Neuronal stem cell (in vitro differentiated cells): Measurements from ENCODE around the gene VEPH1.

Experiments used
- DNase-seq: peaks from one replicate; pipeline ENCODE4 v3.0.0-alpha.2; 2013; ENCODE audit warnings: low spot score
- H2AFZ ChIP-seq: one replicate; pipeline ENCODE4 v1.6.1; 2013; ENCODE audit warnings: mild to moderate bottlenecking, low read length, inconsistent platforms
- H2AK5ac ChIP-seq: 2 replicates; pipeline ENCODE4 v1.6.1; 2013; ENCODE audit warnings: low read depth, mild to moderate bottlenecking, inconsistent platforms, low read length, moderate library complexity, mixed read lengths
- H2BK120ac ChIP-seq: 2 replicates; pipeline ENCODE4 v1.6.1; 2013; ENCODE audit warnings: low read depth, mild to moderate bottlenecking, inconsistent platforms, low read length, moderate library complexity, mixed read lengths
- H2BK12ac ChIP-seq: one replicate; pipeline ENCODE4 v1.6.1; 2013; ENCODE audit warnings: low read length, inconsistent platforms
- H2BK15ac ChIP-seq: 2 replicates; pipeline ENCODE4 v1.6.1; 2013; ENCODE audit warnings: mild to moderate bottlenecking, low read length, inconsistent platforms, mixed read lengths
- H2BK5ac ChIP-seq: one replicate; pipeline ENCODE4 v1.6.1; 2013; ENCODE audit warnings: inconsistent platforms, mild to moderate bottlenecking, low read length, moderate library complexity
- H3K14ac ChIP-seq: one replicate; pipeline ENCODE4 v1.6.1; 2013; ENCODE audit warnings: low read length, inconsistent platforms
- H3K18ac ChIP-seq: 2 replicates; pipeline ENCODE4 v1.6.1; 2013; ENCODE audit warnings: low read length, inconsistent platforms
- H3K23ac ChIP-seq: 2 replicates; pipeline ENCODE4 v1.6.1; 2013; ENCODE audit warnings: low read depth, mild to moderate bottlenecking, mixed read lengths, low read length, inconsistent platforms; ENCODE audit not compliant: poor library complexity
- H3K27ac ChIP-seq: replicated peaks from 3 replicates; pipeline ENCODE4 v1.5.1; 2013; ENCODE audit warnings: low read length, inconsistent platforms
- H3K27me3 ChIP-seq, 3 experiments: 2 replicates each; pipeline ENCODE4 v1.6.1; 2013; ENCODE audit warnings: low read length in 3 of 3, mild to moderate bottlenecking in 2 of 3, inconsistent platforms in 1 of 3, low read depth in 1 of 3, mixed read lengths in 1 of 3, moderate library complexity in 1 of 3; ENCODE audit not compliant: control insufficient read depth in 3 of 3, insufficient read depth in 3 of 3
- H3K36me3 ChIP-seq, 2 donors: replicated peaks in 1 of 2; 2 replicates each; pipeline ENCODE4 v1.6.1; 2013; ENCODE audit warnings: low read length in 2 of 2; ENCODE audit not compliant: control insufficient read depth in 2 of 2, insufficient read depth in 2 of 2
- H3K4ac ChIP-seq: 2 replicates; pipeline ENCODE4 v1.6.1; 2013; ENCODE audit warnings: inconsistent platforms, mild to moderate bottlenecking, low read length, moderate library complexity
- H3K4me1 ChIP-seq, 2 donors: 1 replicate in 1 of 2; 2 replicates in 1 of 2; pipeline ENCODE4 v1.6.1; 2013; ENCODE audit warnings: low read length in 2 of 2, low read depth in 1 of 2; ENCODE audit not compliant: control insufficient read depth in 2 of 2, insufficient read depth in 1 of 2
- H3K4me2 ChIP-seq: one replicate; pipeline ENCODE4 v1.6.1; 2013; ENCODE audit warnings: mild to moderate bottlenecking, low read length, inconsistent platforms; ENCODE audit not compliant: insufficient read depth, poor library complexity, severe bottlenecking
- H3K4me3 ChIP-seq, 2 donors: 2 replicates each; pipeline ENCODE4 v1.5.1; 2013; ENCODE audit warnings: low read length in 2 of 2, mild to moderate bottlenecking in 2 of 2, inconsistent platforms in 1 of 2, moderate library complexity in 1 of 2
- H3K79me1 ChIP-seq: one replicate; pipeline ENCODE4 v1.6.1; 2013; ENCODE audit warnings: low read depth, mild to moderate bottlenecking, inconsistent platforms, low read length, moderate library complexity
- H3K9ac ChIP-seq: one replicate; pipeline ENCODE4 v1.6.1; 2013; ENCODE audit warnings: mild to moderate bottlenecking, low read depth, low read length, inconsistent platforms; ENCODE audit not compliant: poor library complexity
- H3K9me3 ChIP-seq, 2 donors: replicated peaks in 1 of 2; 2 replicates each; pipeline versions ENCODE3 to v1.6.1; 2013; ENCODE audit warnings: low read length in 2 of 2, mild to moderate bottlenecking in 2 of 2, inconsistent platforms in 1 of 2, low read depth in 1 of 2, mixed read lengths in 1 of 2, moderate library complexity in 1 of 2; ENCODE audit not compliant: control insufficient read depth in 2 of 2, insufficient read depth in 1 of 2
- H4K8ac ChIP-seq: one replicate; pipeline ENCODE4 v1.6.1; 2013; ENCODE audit warnings: low read depth, mild to moderate bottlenecking, inconsistent platforms, low read length, moderate library complexity
- H4K91ac ChIP-seq: one replicate; pipeline ENCODE4 v1.6.1; 2013; ENCODE audit warnings: low read length, low read depth, mild to moderate bottlenecking, inconsistent platforms; ENCODE audit not compliant: poor library complexity
- WGBS, 2 donors: extraction: QIAGEN DNeasy Blood & Tissue Kit; methylation state at CpG; one replicate each; pipeline ENCODE4 v1.1.7; 2013; ENCODE audit warnings: missing lambda C conversion rate in 2 of 2, mixed read lengths in 1 of 2; ENCODE audit not compliant: insufficient read length in 2 of 2, insufficient replicate concordance in 1 of 2; ENCODE audit errors: extremely low coverage in 2 of 2; 5-methylcytosine and 5-hydroxymethylcytosine counted together

VEPH1 gene

GRCh38 chr3:157405457-157405856, 97.8 kb downstream of the VEPH1 start:
- Histone ChIP-seq H3K4me2 (no peak overlapping the region), H3K4me3 (no peak overlapping the region), H3K27ac (no peak overlapping the region), H4K8ac (no peak overlapping the region), H3K14ac (no peak overlapping the region), H3K9ac (no peak overlapping the region), H4K91ac (no peak overlapping the region), H2BK120ac (no peak overlapping the region), H3K18ac (no peak overlapping the region), H3K27me3 (no peaks in the 10 kb centered on the region), H3K79me1 (no peaks in the 10 kb centered on the region), H2AK5ac (no peak overlapping the region), H3K4me1 (peaks cover 0 to 2% of the 10 kb centered on the region in 2 donors), H3K4ac (no peak overlapping the region), H3K36me3 (no peaks in the 10 kb centered on the region), H3K9me3 (no peaks in the 10 kb centered on the region), H2BK12ac (no peak overlapping the region), H2BK5ac (no peak overlapping the region), H2BK15ac (no peak overlapping the region), H2AFZ (no peak overlapping the region), H3K23ac (no peak overlapping the region)
- DNase-seq: no peak
- no CpG with 5 or more reads among the region's 2 CpGs for WGBS, 2 donors

GRCh38 chr3:157404381-157404780, 98.8 kb downstream of the VEPH1 start:
- no peak overlapping the region for H3K23ac ChIP-seq
- no peak overlapping the region for H2BK15ac ChIP-seq
- no CpG with 5 or more reads among the region's 1 CpG for WGBS, 2 donors
- H3K9me3 ChIP-seq: no peaks in the 10 kb centered on the region
- no peak overlapping the region for H3K18ac ChIP-seq
- peaks cover 0 to 2% of the 10 kb centered on the region in 2 donors for H3K4me1 ChIP-seq
- no peak overlapping the region for H2BK120ac ChIP-seq
- no peak overlapping the region for H2BK12ac ChIP-seq
- H4K91ac ChIP-seq: no peak overlapping the region
- no peak overlapping the region for H3K4ac ChIP-seq
- no peaks in the 10 kb centered on the region for H3K79me1 ChIP-seq
- no peak overlapping the region for H3K4me3 ChIP-seq
- no peak for DNase-seq
- H2AFZ ChIP-seq: no peak overlapping the region
- H4K8ac ChIP-seq: no peak overlapping the region
- no peaks in the 10 kb centered on the region for H3K36me3 ChIP-seq
- H3K14ac ChIP-seq: no peak overlapping the region
- no peak overlapping the region for H3K4me2 ChIP-seq
- no peak overlapping the region for H3K9ac ChIP-seq
- H2BK5ac ChIP-seq: no peak overlapping the region
- H2AK5ac ChIP-seq: no peak overlapping the region
- H3K27ac ChIP-seq: no peak overlapping the region
- no peaks in the 10 kb centered on the region for H3K27me3 ChIP-seq

- Histone ChIP-seq H3K27ac (no peak overlapping the region), H4K8ac (no peak overlapping the region), H3K4me2 (no peak overlapping the region), H3K4me1 (peaks cover 0 to 2% of the 10 kb centered on the region in 2 donors), H2BK15ac (no peak overlapping the region), H2AK5ac (no peak overlapping the region), H3K9ac (no peak overlapping the region), H3K9me3 (no peaks in the 10 kb centered on the region), H3K27me3 (no peaks in the 10 kb centered on the region), H3K4me3 (no peak overlapping the region), H4K91ac (no peak overlapping the region), H3K36me3 (no peaks in the 10 kb centered on the region), H2AFZ (no peak overlapping the region), H3K14ac (no peak overlapping the region), H3K23ac (no peak overlapping the region), H2BK120ac (no peak overlapping the region), H3K79me1 (no peaks in the 10 kb centered on the region), H3K4ac (no peak overlapping the region), H3K18ac (no peak overlapping the region), H2BK12ac (no peak overlapping the region), H2BK5ac (no peak overlapping the region)
- no peak for DNase-seq
- WGBS, 2 donors: no CpG with 5 or more reads among the region's 3 CpGs
Measured at GRCh38 chr3:157398598-157398997, 104.6 kb downstream of the VEPH1 start.

DNA sequence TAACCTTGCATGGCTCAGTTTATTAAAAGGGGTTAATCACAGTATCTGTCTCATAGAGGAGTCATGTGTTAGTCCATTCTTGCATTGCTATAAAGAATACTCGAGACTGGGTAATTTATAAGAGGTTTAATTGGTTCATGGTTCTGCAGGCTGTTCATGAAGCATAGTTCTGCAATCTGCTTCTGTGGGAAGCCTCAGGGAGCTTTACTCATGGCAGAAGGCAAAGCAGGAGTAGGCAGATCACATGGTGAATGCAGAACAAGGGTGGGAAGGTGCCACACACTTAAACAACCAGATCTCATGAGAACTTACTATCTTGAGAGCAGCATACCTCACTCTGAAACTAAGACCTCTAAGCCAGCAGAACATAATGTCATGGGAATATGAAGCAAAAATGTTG, 108.8 kb downstream of the VEPH1 start:
- Histone ChIP-seq H2BK12ac (no peak overlapping the region), H2BK5ac (no peak overlapping the region), H3K36me3 (no peaks in the 10 kb centered on the region), H3K9me3 (peaks cover 0 to 24% of the 10 kb centered on the region in 2 donors), H2AK5ac (no peak overlapping the region), H3K14ac (no peak overlapping the region), H3K4me1 (no peaks in the 10 kb centered on the region), H3K4me2 (no peak overlapping the region), H3K27me3 (no peaks in the 10 kb centered on the region), H3K18ac (no peak overlapping the region), H3K79me1 (no peaks in the 10 kb centered on the region), H4K8ac (no peak overlapping the region), H2BK120ac (no peak overlapping the region), H2BK15ac (no peak overlapping the region), H3K27ac (no peak overlapping the region), H4K91ac (no peak overlapping the region), H3K23ac (no peak overlapping the region), H3K9ac (no peak overlapping the region), H2AFZ (no peak overlapping the region), H3K4me3 (no peak overlapping the region), H3K4ac (no peak overlapping the region)
- no CpG with 5 or more reads among the region's 1 CpG for WGBS, 2 donors
- DNase-seq: no peak
